OCI-LY1 (cell line): Measurements from ENCODE around the gene SIRPB2.

Source experiments
- EZH2 ChIP-seq: fragments of 200-600 bp; sonication (generic), shearing (Covaris generic); IDR thresholded peaks from 2 replicates; pipeline ENCODE4 v1.8.0; 2017; ENCODE audit warnings: borderline replicate concordance, mixed run types, mild to moderate bottlenecking, antibody characterized with exemption, low read length, moderate library complexity, mixed read lengths
- TF ChIP-seq, protein P1 (sequence below): fragments of 200-600 bp; sonication (generic), shearing (Covaris generic); IDR thresholded peaks from 2 replicates; pipeline ENCODE4 v1.5.1; 2017; ENCODE audit warnings: mild to moderate bottlenecking, antibody characterized with exemption, low read length, moderate library complexity, mixed read lengths

DNA sequence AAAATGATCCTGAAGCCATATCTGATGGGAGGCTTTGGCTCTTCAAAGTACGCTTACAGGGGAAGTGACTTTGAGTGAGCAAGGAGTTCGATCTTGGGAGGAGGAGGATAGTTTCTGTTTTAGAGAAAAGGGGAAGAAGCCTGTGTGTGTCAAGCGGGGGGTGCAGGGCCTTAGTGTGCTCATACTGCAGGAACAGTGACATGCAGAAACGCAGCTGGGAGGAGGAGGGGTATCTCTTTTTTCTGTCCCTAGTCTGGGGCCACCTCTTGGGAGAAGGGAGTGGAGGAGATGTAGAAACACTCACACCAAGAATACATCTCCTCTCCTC is 46.5 kb upstream of the SIRPB2 start:
- TF ChIP-seq, protein P1, sequence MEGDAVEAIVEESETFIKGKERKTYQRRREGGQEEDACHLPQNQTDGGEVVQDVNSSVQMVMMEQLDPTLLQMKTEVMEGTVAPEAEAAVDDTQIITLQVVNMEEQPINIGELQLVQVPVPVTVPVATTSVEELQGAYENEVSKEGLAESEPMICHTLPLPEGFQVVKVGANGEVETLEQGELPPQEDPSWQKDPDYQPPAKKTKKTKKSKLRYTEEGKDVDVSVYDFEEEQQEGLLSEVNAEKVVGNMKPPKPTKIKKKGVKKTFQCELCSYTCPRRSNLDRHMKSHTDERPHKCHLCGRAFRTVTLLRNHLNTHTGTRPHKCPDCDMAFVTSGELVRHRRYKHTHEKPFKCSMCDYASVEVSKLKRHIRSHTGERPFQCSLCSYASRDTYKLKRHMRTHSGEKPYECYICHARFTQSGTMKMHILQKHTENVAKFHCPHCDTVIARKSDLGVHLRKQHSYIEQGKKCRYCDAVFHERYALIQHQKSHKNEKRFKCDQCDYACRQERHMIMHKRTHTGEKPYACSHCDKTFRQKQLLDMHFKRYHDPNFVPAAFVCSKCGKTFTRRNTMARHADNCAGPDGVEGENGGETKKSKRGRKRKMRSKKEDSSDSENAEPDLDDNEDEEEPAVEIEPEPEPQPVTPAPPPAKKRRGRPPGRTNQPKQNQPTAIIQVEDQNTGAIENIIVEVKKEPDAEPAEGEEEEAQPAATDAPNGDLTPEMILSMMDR, result no peak
- TF ChIP-seq EZH2, result no peak
